HUES64 (cell line): Measurements from ENCODE around the gene STK38L.

Experiments used
- H3K27ac ChIP-seq: 2 replicates; pipeline ENCODE4 v1.7.0; 2013; ENCODE audit warnings: low read depth, low read length, inconsistent platforms
- H3K27me3 ChIP-seq: 2 replicates; pipeline ENCODE4 v1.6.1; 2013; ENCODE audit warnings: mild to moderate bottlenecking, low read length; ENCODE audit not compliant: insufficient read depth
- H3K36me3 ChIP-seq: 2 replicates; pipeline ENCODE4 v1.6.1; 2013; ENCODE audit warnings: mild to moderate bottlenecking, low read length; ENCODE audit not compliant: insufficient read depth
- H3K4me1 ChIP-seq: 2 replicates; pipeline ENCODE4 v1.6.1; 2013; ENCODE audit warnings: mild to moderate bottlenecking, low read length, moderate library complexity; ENCODE audit not compliant: insufficient read depth
- H3K4me3 ChIP-seq: 2 replicates; pipeline ENCODE4 v1.5.1; 2013; ENCODE audit warnings: mild to moderate bottlenecking, low read length, moderate library complexity
- H3K9ac ChIP-seq: 2 replicates; pipeline ENCODE4 v1.6.1; 2013; ENCODE audit warnings: mild to moderate bottlenecking, low read depth, low read length
- H3K9me3 ChIP-seq: 2 replicates; pipeline ENCODE4 v1.6.1; 2013; ENCODE audit warnings: low read depth, low read length; ENCODE audit not compliant: insufficient read depth
- WGBS: fragments of 150-250, 120-280 bp; methylation state at CpG from one replicate; pipeline ENCODE4 v1.1.7; 2013; ENCODE audit warnings: missing lambda C conversion rate; 5-methylcytosine and 5-hydroxymethylcytosine counted together

Gene STK38L

DNA sequence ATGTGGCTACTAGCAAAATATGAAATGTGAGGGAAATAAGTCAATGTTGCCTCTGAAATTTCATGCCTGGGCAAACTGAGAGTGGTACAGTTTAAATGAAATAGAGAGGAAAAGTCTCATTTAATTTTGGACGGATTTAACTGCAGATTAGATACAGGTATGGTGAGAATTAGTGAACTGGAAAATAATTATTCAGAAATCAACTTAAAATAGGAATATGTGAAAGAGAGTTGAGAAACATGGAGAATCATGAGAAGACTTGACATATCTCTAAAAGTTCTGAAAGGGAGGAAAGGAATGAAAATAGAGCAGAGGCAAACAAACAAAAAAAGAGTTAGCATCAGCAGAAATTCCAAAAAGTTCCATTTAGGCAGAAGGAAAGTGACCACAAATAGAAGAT is 55.0 kb downstream of the STK38L start:
- no peaks in the 10 kb centered on the region for H3K27me3 ChIP-seq
- H3K4me1 ChIP-seq: no peaks in the 10 kb centered on the region
- 86% methylated on average over 1 of the region's 1 CpG for WGBS
- H3K9me3 ChIP-seq: no peaks in the 10 kb centered on the region
- no peak overlapping the region for H3K4me3 ChIP-seq
- H3K9ac ChIP-seq: no peak overlapping the region
- H3K36me3 ChIP-seq: peaks cover 52% of the 10 kb centered on the region
- no peak overlapping the region for H3K27ac ChIP-seq

DNA sequence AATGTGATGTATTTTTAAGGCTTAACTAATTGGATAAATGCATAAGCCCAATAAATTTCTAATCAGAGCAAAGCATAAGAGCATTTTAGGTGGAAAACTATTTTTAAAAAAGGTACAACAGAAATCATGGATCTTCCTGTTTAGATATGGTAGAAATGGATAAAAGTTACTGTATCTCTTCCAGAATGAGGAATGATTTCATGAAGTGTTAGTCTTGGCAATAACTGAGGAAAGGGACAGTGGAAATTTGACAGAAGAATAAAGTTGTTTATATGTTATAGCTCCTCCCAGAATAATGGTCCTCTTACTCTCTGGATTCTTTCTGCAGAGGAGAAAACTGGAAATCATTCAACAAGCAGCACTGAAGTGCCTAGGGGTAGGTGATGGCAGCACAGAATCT is 56.1 kb downstream of the STK38L start:
- Histone ChIP-seq H3K4me1 (no peaks in the 10 kb centered on the region), H3K4me3 (no peak overlapping the region), H3K9ac (no peak overlapping the region), H3K27ac (no peak overlapping the region), H3K27me3 (no peaks in the 10 kb centered on the region), H3K9me3 (no peaks in the 10 kb centered on the region), H3K36me3 (peaks cover 54% of the 10 kb centered on the region)

DNA sequence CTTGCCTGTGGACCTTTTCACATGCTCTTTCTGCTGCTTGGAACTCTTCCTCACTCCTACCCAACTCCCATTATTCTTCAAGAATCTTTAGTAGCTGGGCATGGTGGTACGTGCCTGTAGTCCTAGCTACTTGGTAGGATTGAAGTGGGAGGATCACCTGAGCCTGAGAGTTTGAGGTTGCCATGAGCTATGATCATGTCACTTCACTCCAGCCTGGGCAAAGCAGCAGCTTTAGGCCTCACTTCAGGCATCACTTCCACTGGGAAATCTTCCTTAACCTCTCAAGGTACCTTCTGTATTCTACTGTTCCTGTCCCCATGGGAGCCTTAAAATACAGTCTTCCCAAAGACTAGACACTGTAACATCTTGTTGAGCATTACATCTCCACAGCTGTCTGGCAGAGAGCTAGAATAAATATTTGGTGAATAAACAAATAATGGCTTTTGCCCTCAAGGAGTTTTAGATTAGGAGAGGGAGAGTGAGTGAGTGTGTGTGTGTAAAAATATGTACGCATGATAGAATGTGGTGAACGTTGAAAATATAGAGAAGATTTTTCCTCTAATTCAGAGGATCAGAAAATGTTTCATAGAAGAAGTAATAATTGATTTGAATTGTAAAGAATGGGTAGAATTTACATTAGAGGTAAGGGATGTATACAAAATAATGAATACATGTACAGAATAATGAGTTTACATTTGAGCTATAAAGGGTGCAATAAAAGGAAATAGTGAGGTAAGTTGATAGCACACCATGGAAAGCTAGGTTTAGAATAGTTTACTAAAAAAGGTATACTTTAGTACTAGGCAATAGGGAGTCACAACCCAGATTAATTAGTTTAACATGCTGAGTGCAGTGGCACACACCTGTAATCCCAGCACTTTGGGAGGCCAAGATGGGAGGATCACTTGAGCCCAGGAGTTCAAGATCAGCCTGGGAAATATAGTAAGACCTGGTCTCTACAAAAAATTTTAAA is 59.3 kb downstream of the STK38L start:
- 93% methylated on average over 3 of the region's 3 CpGs for WGBS
- no peak overlapping the region for H3K9ac ChIP-seq
- H3K27me3 ChIP-seq: no peaks in the 10 kb centered on the region
- no peaks in the 10 kb centered on the region for H3K4me1 ChIP-seq
- no peak overlapping the region for H3K27ac ChIP-seq
- H3K4me3 ChIP-seq: no peak overlapping the region
- no peaks in the 10 kb centered on the region for H3K9me3 ChIP-seq
- peaks cover 61% of the 10 kb centered on the region for H3K36me3 ChIP-seq

DNA sequence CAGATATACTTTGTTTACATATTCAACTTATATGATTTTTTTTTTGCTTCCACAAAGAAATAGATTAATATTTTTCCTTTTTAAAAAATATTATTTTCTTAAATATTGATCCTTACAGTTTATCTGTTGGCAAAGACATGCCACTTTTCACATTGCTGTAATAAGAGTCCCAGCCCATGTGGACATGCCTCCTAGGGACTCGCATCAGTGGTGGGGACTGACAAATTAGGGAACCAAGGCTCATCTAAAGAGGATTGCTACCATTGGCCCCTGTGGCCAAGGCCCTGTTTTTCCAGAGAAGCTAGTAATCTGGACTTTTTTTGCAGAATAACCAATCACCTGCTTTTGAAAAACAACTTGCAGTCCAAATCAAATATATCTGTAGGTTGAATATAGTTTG is 60.8 kb downstream of the STK38L start:
- Histone ChIP-seq H3K27me3 (no peaks in the 10 kb centered on the region), H3K9me3 (no peaks in the 10 kb centered on the region), H3K27ac (no peak overlapping the region), H3K9ac (no peak overlapping the region), H3K4me1 (no peaks in the 10 kb centered on the region), H3K36me3 (peaks cover 59% of the 10 kb centered on the region), H3K4me3 (no peak overlapping the region)
- 85% methylated on average over 1 of the region's 1 CpG for WGBS

DNA sequence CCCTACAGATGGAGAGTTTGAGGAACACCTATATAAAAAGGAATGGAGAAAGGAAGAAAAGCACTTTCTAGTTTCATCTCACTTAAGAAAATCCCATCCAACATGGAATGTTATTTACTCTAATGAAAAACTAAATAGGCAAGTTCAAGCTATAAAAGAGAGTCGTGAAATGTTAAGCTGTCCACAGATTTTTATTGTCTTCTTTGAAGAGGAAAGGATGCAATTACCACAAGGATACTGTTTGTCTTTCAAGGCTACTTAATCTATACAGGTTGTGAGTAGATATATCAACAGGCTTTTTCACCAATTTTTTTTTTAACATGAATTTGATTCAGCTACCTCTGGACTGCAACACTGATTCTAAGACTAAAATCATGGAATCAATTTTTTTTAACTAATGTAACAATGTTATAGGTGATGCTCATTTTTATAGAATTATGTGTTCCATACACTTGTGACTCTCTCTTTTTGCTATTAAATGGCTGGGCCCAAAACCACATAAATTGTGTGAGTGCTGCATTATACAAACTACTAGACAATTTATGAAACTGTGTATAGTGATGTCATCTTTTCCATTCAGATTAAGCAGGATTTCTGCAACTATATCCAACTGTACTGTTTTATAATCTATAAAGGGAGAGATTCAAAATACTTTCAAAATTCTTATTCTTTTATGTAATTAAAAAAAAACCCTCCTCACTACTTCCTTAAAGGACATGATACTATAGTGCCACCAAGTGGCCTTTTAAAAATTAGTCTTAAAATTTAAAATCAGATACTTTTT is 61.8 kb downstream of the STK38L start:
- Histone ChIP-seq H3K27me3 (no peaks in the 10 kb centered on the region), H3K9me3 (no peaks in the 10 kb centered on the region), H3K27ac (no peak overlapping the region), H3K9ac (no peak overlapping the region), H3K4me3 (no peak overlapping the region), H3K4me1 (no peaks in the 10 kb centered on the region), H3K36me3 (peaks cover 57% of the 10 kb centered on the region)
- WGBS: 100% methylated on average over 1 of the region's 1 CpG

DNA sequence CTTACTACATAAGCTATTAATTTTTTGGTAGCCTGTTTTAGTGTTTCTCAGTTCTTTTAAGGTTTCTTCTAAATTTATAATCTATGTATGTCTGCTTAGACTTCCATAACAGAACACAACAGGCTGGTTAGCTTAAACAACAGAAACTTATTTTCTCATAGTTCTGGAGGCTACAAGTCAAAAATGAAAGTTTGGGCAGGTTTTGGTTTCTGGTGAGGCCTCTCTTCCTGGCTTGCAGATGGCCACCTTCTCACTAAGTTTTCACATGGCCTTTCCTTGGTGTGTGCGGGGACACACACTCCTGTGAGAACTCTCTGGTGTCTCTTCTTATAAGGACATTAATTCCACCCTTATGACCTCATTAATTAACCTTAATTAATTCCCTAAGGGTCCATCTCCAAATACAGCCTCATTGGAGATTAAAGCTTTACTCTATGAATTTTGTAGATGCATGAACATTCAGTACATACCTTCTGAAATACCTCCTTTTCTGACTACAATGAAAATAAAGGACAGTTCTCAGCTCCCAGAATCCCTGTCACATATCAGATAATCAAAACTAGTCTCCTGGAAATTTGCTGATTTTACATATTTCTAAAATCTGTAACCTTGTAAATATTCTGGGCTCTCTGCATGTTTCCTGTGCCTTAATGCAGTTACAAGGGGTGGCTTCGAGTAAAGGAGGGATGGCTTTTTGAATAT is 65.4 kb downstream of the STK38L start:
- Histone ChIP-seq H3K27ac (no peak overlapping the region), H3K36me3 (peaks cover 57% of the 10 kb centered on the region), H3K9ac (no peak overlapping the region), H3K9me3 (no peaks in the 10 kb centered on the region), H3K4me1 (no peaks in the 10 kb centered on the region), H3K27me3 (no peaks in the 10 kb centered on the region), H3K4me3 (no peak overlapping the region)
- 93% methylated on average over 2 of the region's 2 CpGs for WGBS

DNA sequence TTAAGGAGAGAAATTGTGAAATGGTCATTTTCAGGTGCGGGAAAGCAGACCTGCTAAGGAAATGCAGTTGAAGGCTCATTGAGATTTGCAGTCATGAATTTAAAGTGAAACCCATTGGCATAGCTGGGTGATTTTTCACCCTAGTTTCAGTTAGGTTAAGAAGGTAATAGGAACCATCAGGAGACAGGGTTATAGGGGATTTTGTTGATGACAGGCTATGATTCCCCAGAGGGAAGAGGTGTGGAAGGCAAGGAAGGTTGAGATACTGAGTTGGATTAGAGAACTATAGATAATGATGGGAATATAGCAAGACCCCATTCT is 65.9 kb downstream of the STK38L start:
- Histone ChIP-seq H3K27me3 (no peaks in the 10 kb centered on the region), H3K27ac (no peak overlapping the region), H3K9ac (no peak overlapping the region), H3K36me3 (peaks cover 62% of the 10 kb centered on the region), H3K4me1 (no peaks in the 10 kb centered on the region), H3K9me3 (no peaks in the 10 kb centered on the region), H3K4me3 (no peak overlapping the region)
- 93% methylated on average over 1 of the region's 1 CpG for WGBS

DNA sequence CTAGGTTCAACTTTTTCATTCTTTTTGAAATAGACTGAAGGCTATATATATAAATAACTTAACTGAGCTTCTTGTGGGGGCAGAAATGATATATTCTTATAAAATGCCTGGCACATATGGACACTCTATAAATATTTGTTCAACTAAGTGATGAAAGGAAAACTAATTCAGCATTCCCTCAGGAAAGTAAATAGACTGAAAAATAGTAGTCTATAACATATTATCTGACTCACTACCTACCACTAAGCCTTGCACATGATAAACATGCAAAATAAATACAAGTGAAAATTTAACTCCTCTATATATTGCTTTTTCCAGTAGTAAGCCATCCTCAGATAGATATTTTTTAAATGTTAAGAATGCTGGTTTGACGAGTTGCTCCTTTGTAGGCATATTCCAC is 72.9 kb downstream of the STK38L start:
- H3K36me3 ChIP-seq: peaks cover 75% of the 10 kb centered on the region

DNA sequence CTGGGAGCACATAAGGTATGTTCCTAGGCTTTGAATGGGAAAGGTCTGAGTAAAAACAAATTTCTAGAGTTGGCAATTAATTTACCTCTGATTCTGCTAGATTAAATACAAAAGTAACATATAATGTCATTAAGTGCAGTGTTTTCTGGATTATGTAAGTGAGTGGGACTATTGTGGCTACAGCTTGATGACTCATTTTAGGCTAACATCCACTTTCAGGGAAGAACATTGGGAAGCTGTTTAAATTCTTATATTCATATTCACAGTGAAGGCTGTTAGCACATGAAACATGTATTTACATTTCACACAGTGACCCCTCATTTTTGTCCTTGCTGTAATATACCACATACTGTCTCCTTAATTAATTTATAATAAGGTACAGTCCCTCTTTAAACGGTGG is 75.3 kb downstream of the STK38L start:
- Histone ChIP-seq H3K4me3 (no peak overlapping the region), H3K9ac (no peak overlapping the region), H3K9me3 (no peaks in the 10 kb centered on the region), H3K27ac (peak overlapping the region; percentile 71; the same call in 1 of the 2 replicates), H3K36me3 (peaks cover 87% of the 10 kb centered on the region), H3K4me1 (peaks cover 13% of the 10 kb centered on the region), H3K27me3 (no peaks in the 10 kb centered on the region)
- no CpG with 5 or more reads among the region's 1 CpG for WGBS

More for the DNA sequence above, 72.9 kb downstream of the STK38L start:
- Histone ChIP-seq H3K4me1 (peaks cover 13% of the 10 kb centered on the region), H3K27me3 (no peaks in the 10 kb centered on the region), H3K27ac (no peak overlapping the region), H3K9me3 (no peaks in the 10 kb centered on the region), H3K9ac (no peak overlapping the region), H3K4me3 (no peak overlapping the region)
- WGBS: 91% methylated on average over 1 of the region's 1 CpG

DNA sequence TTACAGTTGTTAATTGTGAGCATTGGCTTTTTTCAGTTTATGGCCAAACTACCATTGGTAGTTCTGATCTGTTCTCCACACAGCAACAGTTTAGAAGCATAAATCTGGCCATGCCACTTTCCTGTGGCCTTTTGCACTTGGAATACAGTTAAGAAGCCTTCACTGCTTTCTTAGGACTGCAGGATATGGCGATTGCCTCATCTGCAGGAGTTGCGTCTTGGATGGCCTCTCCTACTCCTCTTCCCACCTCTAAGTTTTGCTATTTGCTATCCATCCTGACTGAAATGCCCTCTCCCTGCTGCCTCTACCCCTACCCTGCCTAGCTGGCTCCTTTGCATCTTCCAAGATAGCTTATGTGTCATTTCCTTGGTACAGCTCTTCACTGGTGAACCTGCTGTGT is 75.8 kb downstream of the STK38L start:
- Histone ChIP-seq H3K9ac (no peak overlapping the region), H3K27ac (peak overlapping the region; percentile 71; the same call in 1 of the 2 replicates), H3K4me3 (no peak overlapping the region), H3K27me3 (no peaks in the 10 kb centered on the region), H3K9me3 (no peaks in the 10 kb centered on the region), H3K36me3 (peaks cover 83% of the 10 kb centered on the region), H3K4me1 (peaks cover 13% of the 10 kb centered on the region)
- 76% methylated on average over 2 of the region's 2 CpGs for WGBS

DNA sequence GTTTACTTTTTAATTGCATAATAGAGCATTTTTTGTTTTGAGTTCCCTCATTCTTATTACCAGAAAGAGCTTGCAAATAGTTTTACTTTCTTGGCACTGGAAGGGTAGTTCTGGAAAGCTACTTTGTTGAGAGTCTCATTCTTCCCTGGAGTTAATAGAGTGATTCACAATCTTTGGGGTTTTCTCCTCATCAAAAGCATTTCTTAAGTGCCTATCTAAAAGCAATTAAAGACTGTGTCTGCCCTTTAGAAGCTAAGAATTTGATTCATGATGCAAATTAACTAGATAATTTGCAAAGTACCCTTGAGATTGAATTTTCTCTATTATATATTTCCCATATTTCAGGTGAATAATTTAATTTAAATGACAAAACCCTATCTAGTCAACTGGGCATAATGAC is 80.4 kb downstream of the STK38L start:
- Histone ChIP-seq H3K27me3 (no peaks in the 10 kb centered on the region), H3K4me1 (peaks cover 5% of the 10 kb centered on the region; the same call in 1 of the 2 replicates), H3K9ac (no peak overlapping the region), H3K36me3 (peaks cover 45% of the 10 kb centered on the region), H3K27ac (no peak overlapping the region), H3K4me3 (no peak overlapping the region), H3K9me3 (no peaks in the 10 kb centered on the region)
